Mesenteric fat pad (tissue), 1 donor: Measurements from ENCODE around the gene TRIM75. TPM values are rescaled to one million over a fixed set of nuclear protein-coding genes. Genes with fewer than 3 reads are reported as not detected.
"Not testable (repeated sequence)": the region's sequence is repeated elsewhere in the genome, so short reads cannot be mapped to it uniquely, and the experiment has no call there.

ENCODE experiments used
- DNase-seq: peaks from one replicate; pipeline ENCODE4 v3.0.0-alpha.2; 2020; ENCODE audit warnings: low spot score
- total RNA-seq: library from RNA; stranded (reverse); fragmentation: NEBNext Ultra II Directional; extraction: Animal tissue kit (Norgen Biotek cat#: 25700); gene quantifications from one replicate; pipeline ENCODE4 v1.2.1, GENCODE V29; 2021
- donor health status: DM: yes; HTN: yes; CAD: no.

TRIM75 gene
- total RNA-seq, 1 donor from 2014 or later, result not detected

- DNase-seq, result no peak
Observed at GRCh38 chr4:165077034-165077578, 23.4 kb downstream of the TRIM75 start.

GRCh38 chr4:165079476-165079875, 25.8 kb downstream of the TRIM75 start:
- no peak for DNase-seq

DNA sequence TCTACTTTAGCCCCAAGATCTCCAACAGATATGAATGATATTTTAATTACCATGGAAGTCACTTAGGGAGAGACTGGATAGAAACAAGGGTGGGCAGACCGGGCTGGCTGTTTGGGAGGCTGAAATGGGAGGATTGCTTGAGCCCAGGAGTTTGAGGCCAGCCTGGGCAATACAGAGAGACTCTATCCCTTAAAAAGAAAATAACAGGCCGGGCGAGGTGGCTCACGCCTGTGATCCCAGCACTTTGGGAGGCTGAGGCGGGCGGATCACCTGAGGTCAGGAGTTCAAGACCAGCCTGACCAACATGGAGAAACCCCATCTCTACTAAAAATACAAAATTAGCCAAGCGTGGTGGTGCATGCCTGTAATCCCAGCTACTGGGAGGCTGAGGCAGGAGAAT, 31.1 kb downstream of the TRIM75 start:
- DNase-seq, result not testable (repeated sequence)

DNA sequence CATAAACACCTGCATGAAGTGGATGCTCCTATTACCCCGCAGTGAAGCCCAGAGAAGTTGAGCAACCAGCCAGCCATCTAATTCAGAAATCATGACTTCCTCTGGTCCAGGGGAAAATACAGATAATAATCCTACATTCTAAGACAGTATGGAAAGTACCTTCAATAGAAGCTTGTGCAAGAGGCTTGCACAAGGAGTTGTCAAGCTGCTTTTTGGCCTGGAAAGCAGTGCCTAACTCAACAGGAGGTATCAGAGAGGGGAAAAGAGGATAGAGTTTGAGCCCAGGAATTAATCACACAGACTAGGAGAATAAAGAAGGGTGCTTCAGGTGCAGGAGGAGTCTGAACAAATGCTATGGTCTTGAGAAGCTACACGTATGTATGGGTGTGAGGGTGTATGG, 32.3 kb downstream of the TRIM75 start:
- DNase-seq, result no peak

DNA sequence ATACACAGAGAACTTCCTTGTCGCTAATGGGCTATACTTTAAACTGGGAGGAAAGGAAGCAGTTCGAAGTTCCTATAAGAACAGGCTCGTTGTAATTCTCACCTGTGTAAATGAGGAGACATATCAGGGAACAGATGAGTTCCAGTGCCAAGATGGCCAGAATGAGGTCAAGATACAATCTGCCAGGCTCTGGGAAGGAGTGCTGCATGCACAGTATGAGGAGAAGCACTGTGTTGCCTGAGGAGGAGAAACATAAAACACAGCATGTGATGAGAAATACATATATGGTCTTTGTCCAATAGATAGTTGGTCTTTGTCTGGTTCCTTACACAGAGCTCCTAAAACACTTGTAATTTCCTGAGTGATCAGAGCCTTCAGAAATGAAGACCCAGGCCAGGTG, 34.7 kb downstream of the TRIM75 start:
- no peak for DNase-seq

DNA sequence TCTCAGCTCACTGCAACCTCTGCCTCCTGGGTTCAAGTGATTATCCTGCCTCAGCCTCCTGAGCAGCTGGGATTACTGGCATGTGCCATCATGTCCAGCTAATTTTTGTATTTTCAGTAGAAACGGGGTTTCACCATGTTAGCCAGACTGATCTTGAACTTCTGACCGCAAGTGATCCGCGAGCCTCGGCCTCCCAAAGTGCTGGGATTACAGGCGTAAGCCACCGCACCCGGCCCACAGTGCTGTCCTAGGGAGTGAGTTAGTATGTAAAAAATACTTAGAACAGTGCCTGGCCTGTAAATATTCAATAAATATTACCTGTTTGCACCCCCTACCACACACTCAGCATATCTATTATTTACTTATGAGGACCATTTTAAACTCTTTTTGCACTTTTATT, 38.5 kb downstream of the TRIM75 start:
- DNase-seq, result not testable (repeated sequence)

- DNase-seq, result no peak
Observed at GRCh38 chr4:165094873-165095272, 41.2 kb downstream of the TRIM75 start.

DNA sequence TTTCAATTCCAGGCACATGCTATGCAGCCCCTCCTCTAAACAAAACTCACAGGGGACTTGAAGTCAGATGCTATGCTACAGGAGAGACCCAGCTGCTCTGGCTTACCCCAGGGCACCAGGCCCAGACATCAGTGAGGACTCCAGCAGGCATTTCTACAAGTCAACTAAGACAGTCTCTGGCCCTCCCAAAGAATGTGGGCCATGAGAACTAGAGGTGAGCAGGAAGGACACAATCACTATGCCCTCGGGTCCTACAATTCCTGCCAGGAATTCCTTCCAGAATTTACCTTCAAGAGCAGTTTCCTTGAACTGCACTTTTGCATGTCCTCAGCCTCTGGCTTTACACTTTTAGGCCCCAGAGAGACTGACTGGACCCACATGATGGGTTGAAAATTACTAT, 41.6 kb downstream of the TRIM75 start:
- no peak for DNase-seq

- DNase-seq, result no peak
Observed at GRCh38 chr4:165096776-165097175, 43.1 kb downstream of the TRIM75 start.

- DNase-seq, result no peak
Observed at GRCh38 chr4:165101641-165102040, 48.0 kb downstream of the TRIM75 start.

- DNase-seq, result no peak
Observed at GRCh38 chr4:165106518-165106917, 52.9 kb downstream of the TRIM75 start.

Other genes with a start within 250 kb of the TRIM75 start
- gene APELA, start 176.7 kb upstream of the TRIM75 start, total RNA-seq, result not detected
- gene TRIM61, start 76.2 kb upstream of the TRIM75 start, total RNA-seq, result 2.1 TPM
- not detected for gene TRIM60, start 21.9 kb upstream of the TRIM75 start, total RNA-seq
- gene TMEM192, start 59.0 kb downstream of the TRIM75 start, total RNA-seq, result 27.6 TPM
- 30.8 TPM for gene KLHL2, start 153.7 kb downstream of the TRIM75 start, total RNA-seq